22Rv1 (cell line): ENCODE data around the gene TTC9.

Source experiments
- CTCF ChIP-seq: fragments of 450-650 bp; IDR thresholded peaks from 2 replicates; pipeline ENCODE4 v1.5.1; 2017; ENCODE audit warnings: mild to moderate bottlenecking
- ZFX ChIP-seq: fragments of 450-650 bp; IDR thresholded peaks from 2 replicates; pipeline ENCODE4 v1.6.1; 2017; ENCODE audit warnings: antibody characterized with exemption, borderline replicate concordance

GRCh38 chr14:70683983-70684382 lies 42.3 kb downstream of the TTC9 start:
- TF ChIP-seq CTCF (no peak), ZFX (no peak)
